CD4-positive, alpha-beta T cell (primary cell): Measurements from ENCODE around the gene ZNF444. TPM values are rescaled to one million over a fixed set of nuclear protein-coding genes. Genes with fewer than 3 reads are reported as not detected.

ENCODE experiments used
- ATAC-seq: fragments of 200-7000 bp; cut with Tn5 transposase; one replicate; pipeline ENCODE4 v1.10.0; 2022; ENCODE audit warnings: mild to moderate bottlenecking; ENCODE audit not compliant: poor library complexity
- CTCF ChIA-PET: fragments of 350-600 bp; sonication (Branson Sonifier 250); formaldehyde crosslinking; loops from one replicate; lab custom pipeline; 2021; ENCODE audit warnings: antibody characterized with exemption, inconsistent platforms; lab: Charles Lee
- POLR2A ChIA-PET: fragments of 350-600 bp; sonication (Branson Sonifier 250); formaldehyde crosslinking; loops from one replicate; lab custom pipeline; 2021; ENCODE audit warnings: antibody characterized with exemption, inconsistent platforms; lab: Charles Lee
- DNase-seq, 14 experiments: peaks; one replicate each; pipeline ENCODE4 v3.0.0-alpha.2; 2013 to 2020; ENCODE audit warnings: mixed read lengths in 2 of 14
- H3K27ac ChIP-seq, 2 donors: one replicate each; pipeline versions ENCODE4 v1.5.1 to v1.7.0; 2013; ENCODE audit warnings: low read length in 2 of 2, low read depth in 1 of 2, mild to moderate bottlenecking in 1 of 2
- H3K27me3 ChIP-seq, 2 experiments: 1 replicate in 1 of 2; 2 replicates in 1 of 2; pipeline versions ENCODE4 v1.6.1 to v1.7.0; 2013; ENCODE audit warnings: low read length in 2 of 2, control low read depth in 1 of 2, mild to moderate bottlenecking in 1 of 2, moderate library complexity in 1 of 2; ENCODE audit not compliant: insufficient read depth in 2 of 2, control insufficient read depth in 1 of 2
- H3K36me3 ChIP-seq: one replicate; pipeline ENCODE4 v1.6.1; 2013; ENCODE audit warnings: low read length, control low read depth; ENCODE audit not compliant: insufficient read depth
- H3K4me1 ChIP-seq: one replicate; pipeline ENCODE4 v1.6.1; 2013; ENCODE audit warnings: low read length, control low read depth; ENCODE audit not compliant: insufficient read depth
- H3K4me3 ChIP-seq: one replicate; pipeline ENCODE4 v1.5.1; 2013; ENCODE audit warnings: mild to moderate bottlenecking, low read length, moderate library complexity
- H3K9me3 ChIP-seq, 2 experiments: 1 replicate in 1 of 2; 2 replicates in 1 of 2; pipeline versions ENCODE4 v1.6.1 to v1.7.0; 2013; ENCODE audit warnings: low read length in 2 of 2, mild to moderate bottlenecking in 2 of 2, control low read depth in 1 of 2, moderate library complexity in 1 of 2; ENCODE audit not compliant: control insufficient read depth in 1 of 2, insufficient read depth in 1 of 2
- H3K27ac Mint-ChIP-seq: one replicate; pipeline ENCODE4 v1.8.0; 2020; ENCODE audit warnings: mixed read lengths
- H3K27me3 Mint-ChIP-seq: one replicate; pipeline ENCODE4 v1.8.0; 2021; ENCODE audit warnings: mixed read lengths
- H3K36me3 Mint-ChIP-seq: one replicate; pipeline ENCODE4 v1.8.0; 2021; ENCODE audit warnings: low read depth, mixed read lengths
- H3K4me1 Mint-ChIP-seq: one replicate; pipeline ENCODE4 v1.8.0; 2021; ENCODE audit warnings: low read depth, mixed read lengths
- H3K4me3 Mint-ChIP-seq: one replicate; pipeline ENCODE4 v1.8.0; 2020; ENCODE audit warnings: mild to moderate bottlenecking, mixed read lengths
- H3K9me3 Mint-ChIP-seq: one replicate; pipeline ENCODE4 v1.8.0; 2020; ENCODE audit warnings: mixed read lengths
- CTCF ChIP-seq: fragments of 200-600 bp; IDR thresholded peaks from one replicate; pipeline ENCODE4 v1.8.0; 2022; ENCODE audit warnings: antibody characterized with exemption, mild to moderate bottlenecking
- intact Hi-C, 2 experiments: fragments of 100-400 bp; cut with DNase I in 1 of 2; cut with micrococcal nuclease in 1 of 2; formaldehyde crosslinking; loops; one replicate each; pipeline versions ENCODE4 v1.15.1 to v1.9.0; 2023 to 2025; cut with DNase I, micrococcal nuclease
- total RNA-seq, 174 experiments: library from RNA in 2 of 174; stranded (reverse) in 2 of 174; gene quantifications; one replicate each; pipeline ENCODE4 v1.2.3 and lab custom pipeline; 2021 to 2026

ZNF444 gene
- total RNA-seq, 2 experiments from 2014 or later = 13.5 TPM

GRCh38 chr19:56131651-56132050 is 9.4 kb upstream of the ZNF444 start:
- Mint-ChIP-seq H3K4me3 (no peak overlapping the region), H3K4me1 (no peaks in the 10 kb centered on the region), H3K9me3 (no peaks in the 10 kb centered on the region), H3K27me3 (no peaks in the 10 kb centered on the region), H3K27ac (no peak overlapping the region), H3K36me3 (no peaks in the 10 kb centered on the region)
- ATAC-seq (no peak), DNase-seq (no peak)
- Histone ChIP-seq H3K9me3 (no peaks in the 10 kb centered on the region), H3K27me3 (no peaks in the 10 kb centered on the region), H3K27ac (no peak overlapping the region), H3K36me3 (no peaks in the 10 kb centered on the region), H3K4me3 (no peak overlapping the region), H3K4me1 (no peaks in the 10 kb centered on the region)
- intact Hi-C loops = no loop called here
- CTCF ChIA-PET = no interaction called here
- POLR2A ChIA-PET = no interaction called here
- TF ChIP-seq CTCF = no peak

GRCh38 chr19:56132316-56132822 is 8.7 kb upstream of the ZNF444 start:
- ATAC-seq = no peak
- Histone ChIP-seq H3K27ac (no peak overlapping the region), H3K4me3 (no peak overlapping the region), H3K36me3 (no peaks in the 10 kb centered on the region), H3K4me1 (no peaks in the 10 kb centered on the region), H3K27me3 (no peaks in the 10 kb centered on the region), H3K9me3 (no peaks in the 10 kb centered on the region)
- ChIA-PET POLR2A (no interaction called here), CTCF (no interaction called here)
- Mint-ChIP-seq H3K27ac (no peak overlapping the region), H3K4me3 (no peak overlapping the region), H3K9me3 (no peaks in the 10 kb centered on the region), H3K36me3 (no peaks in the 10 kb centered on the region), H3K4me1 (no peaks in the 10 kb centered on the region), H3K27me3 (no peaks in the 10 kb centered on the region)
- no peak for TF ChIP-seq CTCF
- intact Hi-C loops = no loop called here
- no peak for DNase-seq

GRCh38 chr19:56133858-56134653 is 7.0 kb upstream of the ZNF444 start:
- intact Hi-C loops = no loop called here
- H3K4me3 ChIP-seq = no peak overlapping the region
- no peaks in the 10 kb centered on the region for H3K27me3 Mint-ChIP-seq
- no peaks in the 10 kb centered on the region for H3K9me3 Mint-ChIP-seq
- H3K4me1 Mint-ChIP-seq = no peaks in the 10 kb centered on the region
- no peaks in the 10 kb centered on the region for H3K36me3 ChIP-seq
- ChIA-PET POLR2A (no interaction called here), CTCF (no interaction called here)
- H3K27me3 ChIP-seq = no peaks in the 10 kb centered on the region
- TF ChIP-seq CTCF = no peak
- H3K4me3 Mint-ChIP-seq = no peak overlapping the region
- H3K36me3 Mint-ChIP-seq = no peaks in the 10 kb centered on the region
- H3K27ac ChIP-seq = no peak overlapping the region
- DNase-seq (no peak), ATAC-seq (no peak)
- H3K9me3 ChIP-seq = no peaks in the 10 kb centered on the region
- H3K27ac Mint-ChIP-seq = no peak overlapping the region
- H3K4me1 ChIP-seq = no peaks in the 10 kb centered on the region
